ENCODE results near the gene RNLS.

The RNLS gene

DNA sequence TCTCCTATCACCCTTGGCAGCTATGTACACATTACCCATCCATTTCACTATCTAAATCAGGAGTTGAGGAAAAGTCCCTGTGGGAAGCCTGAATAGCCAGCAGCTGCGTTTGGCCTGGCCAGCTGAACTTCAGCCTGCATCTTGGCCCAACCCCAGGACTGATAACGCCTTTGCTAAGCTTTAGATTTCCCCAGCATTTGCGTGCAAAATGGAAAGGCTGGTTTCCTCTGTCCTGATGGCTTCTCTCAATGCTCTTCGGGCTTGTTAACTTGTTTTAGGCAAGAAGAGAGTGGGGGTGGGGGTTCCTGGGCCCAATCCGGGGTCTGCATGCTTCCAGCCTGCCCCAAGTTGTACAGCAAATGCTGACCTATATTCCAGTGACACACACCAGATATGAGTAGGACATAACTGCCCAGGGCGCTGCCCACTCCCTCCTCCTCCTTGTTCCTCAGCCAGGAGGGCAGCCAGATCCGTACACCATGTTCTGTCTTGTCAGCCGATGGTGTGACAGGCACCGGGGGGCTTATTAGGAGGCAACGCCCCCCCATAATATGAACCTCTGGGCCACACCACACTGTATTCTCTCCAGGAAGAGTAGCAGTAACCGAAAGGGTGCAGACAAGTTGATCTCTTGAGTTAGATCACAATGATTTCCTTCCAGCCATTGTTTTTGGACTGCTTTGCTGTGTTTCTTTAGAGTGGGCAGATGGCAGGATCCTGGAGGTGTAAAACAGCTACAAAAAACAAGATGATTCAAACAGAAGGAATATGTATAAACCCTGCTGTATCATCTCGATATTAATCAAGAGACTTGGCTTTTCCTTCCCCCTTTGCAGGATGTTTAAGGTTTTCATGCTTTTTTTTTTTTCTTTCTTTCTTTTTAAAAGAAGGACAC, 339.0 kb downstream of the RNLS start (continued):
- TF ChIP-seq, protein P1, sequence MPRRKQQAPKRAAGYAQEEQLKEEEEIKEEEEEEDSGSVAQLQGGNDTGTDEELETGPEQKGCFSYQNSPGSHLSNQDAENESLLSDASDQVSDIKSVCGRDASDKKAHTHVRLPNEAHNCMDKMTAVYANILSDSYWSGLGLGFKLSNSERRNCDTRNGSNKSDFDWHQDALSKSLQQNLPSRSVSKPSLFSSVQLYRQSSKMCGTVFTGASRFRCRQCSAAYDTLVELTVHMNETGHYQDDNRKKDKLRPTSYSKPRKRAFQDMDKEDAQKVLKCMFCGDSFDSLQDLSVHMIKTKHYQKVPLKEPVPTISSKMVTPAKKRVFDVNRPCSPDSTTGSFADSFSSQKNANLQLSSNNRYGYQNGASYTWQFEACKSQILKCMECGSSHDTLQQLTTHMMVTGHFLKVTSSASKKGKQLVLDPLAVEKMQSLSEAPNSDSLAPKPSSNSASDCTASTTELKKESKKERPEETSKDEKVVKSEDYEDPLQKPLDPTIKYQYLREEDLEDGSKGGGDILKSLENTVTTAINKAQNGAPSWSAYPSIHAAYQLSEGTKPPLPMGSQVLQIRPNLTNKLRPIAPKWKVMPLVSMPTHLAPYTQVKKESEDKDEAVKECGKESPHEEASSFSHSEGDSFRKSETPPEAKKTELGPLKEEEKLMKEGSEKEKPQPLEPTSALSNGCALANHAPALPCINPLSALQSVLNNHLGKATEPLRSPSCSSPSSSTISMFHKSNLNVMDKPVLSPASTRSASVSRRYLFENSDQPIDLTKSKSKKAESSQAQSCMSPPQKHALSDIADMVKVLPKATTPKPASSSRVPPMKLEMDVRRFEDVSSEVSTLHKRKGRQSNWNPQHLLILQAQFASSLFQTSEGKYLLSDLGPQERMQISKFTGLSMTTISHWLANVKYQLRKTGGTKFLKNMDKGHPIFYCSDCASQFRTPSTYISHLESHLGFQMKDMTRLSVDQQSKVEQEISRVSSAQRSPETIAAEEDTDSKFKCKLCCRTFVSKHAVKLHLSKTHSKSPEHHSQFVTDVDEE (CRISPR knock-in tag; IDR thresholded peaks at IDR 0.05), result peak; percentile 84
- no peak for TF ChIP-seq TOX (CRISPR knock-in tag; IDR thresholded peaks at IDR 0.05; ENCODE audit: borderline replicate concordance)
- peak; percentile 85; the same call in 1 of the 2 replicates for TF ChIP-seq TCF4 (CRISPR knock-in tag; IDR thresholded peaks at IDR 0.05; ENCODE audit: borderline replicate concordance)
- TF ChIP-seq, protein P2, sequence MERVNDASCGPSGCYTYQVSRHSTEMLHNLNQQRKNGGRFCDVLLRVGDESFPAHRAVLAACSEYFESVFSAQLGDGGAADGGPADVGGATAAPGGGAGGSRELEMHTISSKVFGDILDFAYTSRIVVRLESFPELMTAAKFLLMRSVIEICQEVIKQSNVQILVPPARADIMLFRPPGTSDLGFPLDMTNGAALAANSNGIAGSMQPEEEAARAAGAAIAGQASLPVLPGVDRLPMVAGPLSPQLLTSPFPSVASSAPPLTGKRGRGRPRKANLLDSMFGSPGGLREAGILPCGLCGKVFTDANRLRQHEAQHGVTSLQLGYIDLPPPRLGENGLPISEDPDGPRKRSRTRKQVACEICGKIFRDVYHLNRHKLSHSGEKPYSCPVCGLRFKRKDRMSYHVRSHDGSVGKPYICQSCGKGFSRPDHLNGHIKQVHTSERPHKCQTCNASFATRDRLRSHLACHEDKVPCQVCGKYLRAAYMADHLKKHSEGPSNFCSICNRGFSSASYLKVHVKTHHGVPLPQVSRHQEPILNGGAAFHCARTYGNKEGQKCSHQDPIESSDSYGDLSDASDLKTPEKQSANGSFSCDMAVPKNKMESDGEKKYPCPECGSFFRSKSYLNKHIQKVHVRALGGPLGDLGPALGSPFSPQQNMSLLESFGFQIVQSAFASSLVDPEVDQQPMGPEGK (CRISPR knock-in tag; IDR thresholded peaks at IDR 0.05; ENCODE audit: borderline replicate concordance), result no peak

DNA sequence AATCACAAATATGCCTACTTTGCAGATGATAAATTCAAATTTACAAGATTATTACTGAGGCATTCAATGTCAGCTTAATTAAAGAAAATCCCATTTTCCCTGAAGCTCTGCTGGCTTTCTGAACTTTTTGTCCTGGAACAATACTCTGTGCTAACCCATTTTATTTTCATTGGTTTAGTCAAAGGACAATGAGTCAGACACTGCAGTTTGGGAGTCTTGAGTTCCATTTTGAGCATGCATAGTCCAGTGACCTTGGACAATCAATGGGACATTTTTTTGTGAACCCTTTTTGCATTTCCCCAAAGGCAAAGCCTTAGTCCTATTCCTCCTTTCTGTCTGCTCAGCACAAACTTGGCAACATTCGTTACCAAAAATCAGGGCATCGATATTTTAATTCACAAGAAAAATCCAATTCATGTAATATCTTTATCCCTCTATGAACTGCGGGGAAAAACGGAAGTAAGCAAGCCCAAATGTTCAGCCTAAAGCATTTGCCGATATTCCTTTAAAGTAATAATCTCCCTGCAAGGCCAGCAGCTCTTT, 339.8 kb downstream of the RNLS start:
- peak; percentile 15; the same call in 2 of the 3 replicates for ATAC-seq

More for the DNA sequence above, 339.8 kb downstream of the RNLS start:
- TF ChIP-seq CSDC2 (CRISPR knock-in tag; IDR thresholded peaks at IDR 0.05), result no peak
- no peak for TF ChIP-seq RARB (CRISPR knock-in tag; IDR thresholded peaks at IDR 0.05)
- no peak for TF ChIP-seq ZNF70 (CRISPR knock-in tag; IDR thresholded peaks at IDR 0.05)
- TF ChIP-seq ZC3H10 (CRISPR knock-in tag; IDR thresholded peaks at IDR 0.05), result no peak
- TF ChIP-seq, protein P3, sequence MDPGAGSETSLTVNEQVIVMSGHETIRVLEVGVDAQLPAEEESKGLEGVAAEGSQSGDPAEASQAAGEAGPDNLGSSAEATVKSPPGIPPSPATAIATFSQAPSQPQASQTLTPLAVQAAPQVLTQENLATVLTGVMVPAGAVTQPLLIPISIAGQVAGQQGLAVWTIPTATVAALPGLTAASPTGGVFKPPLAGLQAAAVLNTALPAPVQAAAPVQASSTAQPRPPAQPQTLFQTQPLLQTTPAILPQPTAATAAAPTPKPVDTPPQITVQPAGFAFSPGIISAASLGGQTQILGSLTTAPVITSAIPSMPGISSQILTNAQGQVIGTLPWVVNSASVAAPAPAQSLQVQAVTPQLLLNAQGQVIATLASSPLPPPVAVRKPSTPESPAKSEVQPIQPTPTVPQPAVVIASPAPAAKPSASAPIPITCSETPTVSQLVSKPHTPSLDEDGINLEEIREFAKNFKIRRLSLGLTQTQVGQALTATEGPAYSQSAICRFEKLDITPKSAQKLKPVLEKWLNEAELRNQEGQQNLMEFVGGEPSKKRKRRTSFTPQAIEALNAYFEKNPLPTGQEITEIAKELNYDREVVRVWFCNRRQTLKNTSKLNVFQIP (CRISPR knock-in tag; IDR thresholded peaks at IDR 0.05; ENCODE audit: borderline replicate concordance, low read depth), result no peak
- TF ChIP-seq, protein P2 (CRISPR knock-in tag; IDR thresholded peaks at IDR 0.05; ENCODE audit: borderline replicate concordance), result no peak
- no peak for TF ChIP-seq ESRRG (CRISPR knock-in tag; IDR thresholded peaks at IDR 0.05)
- no peak for TF ChIP-seq SNAI2 (CRISPR knock-in tag; IDR thresholded peaks at IDR 0.05)
- TF ChIP-seq, protein P4, sequence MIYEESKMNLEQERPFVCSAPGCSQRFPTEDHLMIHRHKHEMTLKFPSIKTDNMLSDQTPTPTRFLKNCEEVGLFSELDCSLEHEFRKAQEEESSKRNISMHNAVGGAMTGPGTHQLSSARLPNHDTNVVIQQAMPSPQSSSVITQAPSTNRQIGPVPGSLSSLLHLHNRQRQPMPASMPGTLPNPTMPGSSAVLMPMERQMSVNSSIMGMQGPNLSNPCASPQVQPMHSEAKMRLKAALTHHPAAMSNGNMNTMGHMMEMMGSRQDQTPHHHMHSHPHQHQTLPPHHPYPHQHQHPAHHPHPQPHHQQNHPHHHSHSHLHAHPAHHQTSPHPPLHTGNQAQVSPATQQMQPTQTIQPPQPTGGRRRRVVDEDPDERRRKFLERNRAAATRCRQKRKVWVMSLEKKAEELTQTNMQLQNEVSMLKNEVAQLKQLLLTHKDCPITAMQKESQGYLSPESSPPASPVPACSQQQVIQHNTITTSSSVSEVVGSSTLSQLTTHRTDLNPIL (CRISPR knock-in tag; IDR thresholded peaks at IDR 0.05; ENCODE audit: low read depth), result no peak
- no peak for TF ChIP-seq PPARA (CRISPR knock-in tag; IDR thresholded peaks at IDR 0.05; ENCODE audit: borderline replicate concordance)
- TF ChIP-seq BACH2 (CRISPR knock-in tag; IDR thresholded peaks at IDR 0.05; ENCODE audit: borderline replicate concordance), result no peak
- TF ChIP-seq, protein P5, sequence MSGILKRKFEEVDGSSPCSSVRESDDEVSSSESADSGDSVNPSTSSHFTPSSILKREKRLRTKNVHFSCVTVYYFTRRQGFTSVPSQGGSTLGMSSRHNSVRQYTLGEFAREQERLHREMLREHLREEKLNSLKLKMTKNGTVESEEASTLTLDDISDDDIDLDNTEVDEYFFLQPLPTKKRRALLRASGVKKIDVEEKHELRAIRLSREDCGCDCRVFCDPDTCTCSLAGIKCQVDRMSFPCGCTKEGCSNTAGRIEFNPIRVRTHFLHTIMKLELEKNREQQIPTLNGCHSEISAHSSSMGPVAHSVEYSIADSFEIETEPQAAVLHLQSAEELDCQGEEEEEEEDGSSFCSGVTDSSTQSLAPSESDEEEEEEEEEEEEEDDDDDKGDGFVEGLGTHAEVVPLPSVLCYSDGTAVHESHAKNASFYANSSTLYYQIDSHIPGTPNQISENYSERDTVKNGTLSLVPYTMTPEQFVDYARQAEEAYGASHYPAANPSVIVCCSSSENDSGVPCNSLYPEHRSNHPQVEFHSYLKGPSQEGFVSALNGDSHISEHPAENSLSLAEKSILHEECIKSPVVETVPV (CRISPR knock-in tag; IDR thresholded peaks at IDR 0.05), result no peak
- TF ChIP-seq TOX (CRISPR knock-in tag; IDR thresholded peaks at IDR 0.05; ENCODE audit: borderline replicate concordance), result no peak
- no peak for TF ChIP-seq ZFP3 (CRISPR knock-in tag; IDR thresholded peaks at IDR 0.05)
- TF ChIP-seq, protein P1 (CRISPR knock-in tag; IDR thresholded peaks at IDR 0.05), result no peak
- TF ChIP-seq ZNF565 (CRISPR knock-in tag; conservative IDR thresholded peaks at IDR 0.05; ENCODE audit: low read depth), result no peak
- TF ChIP-seq TCF4 (CRISPR knock-in tag; IDR thresholded peaks at IDR 0.05; ENCODE audit: borderline replicate concordance), result no peak
- no peak for TF ChIP-seq ZFP30 (CRISPR knock-in tag; IDR thresholded peaks at IDR 0.05)
- no peak for TF ChIP-seq ZNF8 (CRISPR knock-in tag; IDR thresholded peaks at IDR 0.05)

All from SK-N-SH treated with all-trans-retinoic acid at 6 μM for 48 hours (cell line).